Panc1 (cell line): ENCODE results near the gene SLC2A4. TPM values are rescaled to one million over a fixed set of nuclear protein-coding genes. Genes with fewer than 3 reads are reported as not detected.
A peak's percentile ranks its signal among the peaks of the same experiment; 100 is the strongest.

ENCODE experiments used
- ATAC-seq: fragments of 200-7000 bp; cut with Tn5 transposase; 2 replicates; pipeline ENCODE4 v1.9.1; 2020; ENCODE audit warnings: mild to moderate bottlenecking, moderate library complexity
- Bru-seq: library from RNA; stranded (reverse); fragments of 400-500 nt; gene quantifications from one replicate; lab custom pipeline; 2021; lab: Mats Ljungman, UMichigan
- BruChase-seq, 2 experiments: library from RNA; stranded (reverse); fragments of 400-500 nt; gene quantifications; one replicate each; lab custom pipeline; 2021; lab: Mats Ljungman, UMichigan
- BruUV-seq: library from RNA; stranded (reverse); fragments of 400-500 nt; replicated peaks from 2 replicates; lab custom pipeline; 2021; lab: Mats Ljungman, UMichigan
- CTCF ChIA-PET: fragments of 300-600 bp; sonication (Branson Sonifier 250); formaldehyde crosslinking; loops from one replicate; lab custom pipeline; 2022; ENCODE audit warnings: antibody characterized with exemption; lab: Charles Lee
- POLR2A ChIA-PET: fragments of 300-600 bp; sonication (Branson Sonifier 250); formaldehyde crosslinking; loops from one replicate; lab custom pipeline; 2022; ENCODE audit warnings: antibody characterized with exemption; lab: Charles Lee
- DNase-seq: peaks from one replicate; pipeline ENCODE4 v3.0.0-alpha.2; 2010; ENCODE audit warnings: low read depth, low spot score
- H3K27ac ChIP-seq: 2 replicates; pipeline ENCODE4 v1.5.1; 2011; ENCODE audit warnings: mild to moderate bottlenecking, low read length, inconsistent platforms
- H3K27me3 ChIP-seq: fragments of 200-500 bp; sonication (Bioruptor generic); 2 replicates; pipeline ENCODE4 v1.6.0; 2014; ENCODE audit warnings: low read length, inconsistent platforms; ENCODE audit not compliant: control insufficient read depth, insufficient read depth
- H3K36me3 ChIP-seq: fragments of 200-500 bp; sonication (Bioruptor generic); 2 replicates; pipeline ENCODE4 v1.5.1; 2014; ENCODE audit warnings: inconsistent platforms, mild to moderate bottlenecking, low read length, moderate library complexity; ENCODE audit not compliant: control insufficient read depth, insufficient read depth
- H3K4me1 ChIP-seq: 2 replicates; pipeline ENCODE4 v1.5.1; 2011; ENCODE audit warnings: inconsistent platforms, mild to moderate bottlenecking, low read length, moderate library complexity; ENCODE audit not compliant: control insufficient read depth, insufficient read depth
- H3K4me3 ChIP-seq, 2 experiments: 2 replicates each; pipeline ENCODE4 v1.5.1; 2011 to 2012; ENCODE audit warnings: low read depth in 2 of 2, low read length in 2 of 2, mild to moderate bottlenecking in 2 of 2, inconsistent platforms in 1 of 2, moderate library complexity in 1 of 2
- H3K9me3 ChIP-seq: fragments of 200-500 bp; sonication (Bioruptor generic); 2 replicates; pipeline ENCODE4 v1.5.1; 2014; ENCODE audit warnings: low read depth, mild to moderate bottlenecking, inconsistent platforms, low read length, moderate library complexity; ENCODE audit not compliant: control insufficient read depth, insufficient read depth
- POLR2AphosphoS5 ChIP-seq: IDR thresholded peaks from 2 replicates; pipeline ENCODE4 v1.6.1; 2012; ENCODE audit warnings: mild to moderate bottlenecking, low read depth, low read length, moderate library complexity
- SIN3A ChIP-seq: IDR thresholded peaks from 2 replicates; pipeline ENCODE4 v1.6.1; 2012; ENCODE audit warnings: low read depth, mild to moderate bottlenecking, low read length, moderate library complexity, borderline replicate concordance; ENCODE audit not compliant: insufficient read depth
- TCF7L2 ChIP-seq: IDR thresholded peaks from 2 replicates; pipeline ENCODE4 v1.6.1; 2011; ENCODE audit warnings: mild to moderate bottlenecking, low read depth, low read length, inconsistent platforms
- in situ Hi-C: cut with HindIII; loops from 2 replicates; pipeline ENCODE4 v1.10.0; 2016; ENCODE audit warnings: low sequenced_read_pairs, low pct_unique_long_range_greater_than_20kb
- intact Hi-C: fragments of 100-400 bp; cut with micrococcal nuclease; formaldehyde crosslinking; loops from one replicate; pipeline ENCODE4 v1.10.0; 2022; ENCODE audit not compliant: unreplicated experiment
- long read RNA-seq: library from polyadenylated mRNA; unstranded; transcript quantifications from one replicate; pipeline ENCODE4 v2.0.0, GENCODE V29; 2021; ENCODE audit not compliant: unreplicated experiment
- polyA plus RNA-seq: library from polyadenylated mRNA; unstranded; fragments of >200 nt; gene quantifications from one replicate; pipeline ENCODE4 v1.2.1, GENCODE V29; 2012; ENCODE audit warnings: missing spikeins; ENCODE audit not compliant: insufficient read length
- total RNA-seq: library from RNA; stranded (reverse); gene quantifications from one replicate; pipeline ENCODE4 v1.2.1, GENCODE V29; 2021; ENCODE audit not compliant: unreplicated experiment
- TF ChIP-seq, protein P1 (sequence below), 2 experiments: IDR thresholded peaks; 2 replicates each; pipeline ENCODE4 v1.6.1; 2011 to 2012; ENCODE audit warnings: low read depth in 2 of 2, control low read depth in 1 of 2, low read length in 1 of 2, mild to moderate bottlenecking in 1 of 2, moderate library complexity in 1 of 2; ENCODE audit not compliant: insufficient read depth in 1 of 2
- TF ChIP-seq, protein P2 (sequence below): fragments of 450-650 bp; IDR thresholded peaks from 2 replicates; pipeline ENCODE4 v1.5.1; 2017; ENCODE audit warnings: mild to moderate bottlenecking

The SLC2A4 gene
- total RNA-seq = 0.31 TPM
- 0.38 TPM for polyA plus RNA-seq
- Bru-seq, nascent RNA = percentile 19 among the genes with signal in this experiment
- BruChase-seq, experiment 1, labeled RNA remaining after a 2-hour chase = percentile 29 among the genes with signal in this experiment
- percentile 24 among the genes with signal in this experiment for BruChase-seq, experiment 2, labeled RNA remaining after a 6-hour chase
- long read RNA-seq, partial matches to known transcripts = 0 of 1 reads
- long read RNA-seq, other reads (novel, unspliced or antisense) = 0 of 1 reads

DNA sequence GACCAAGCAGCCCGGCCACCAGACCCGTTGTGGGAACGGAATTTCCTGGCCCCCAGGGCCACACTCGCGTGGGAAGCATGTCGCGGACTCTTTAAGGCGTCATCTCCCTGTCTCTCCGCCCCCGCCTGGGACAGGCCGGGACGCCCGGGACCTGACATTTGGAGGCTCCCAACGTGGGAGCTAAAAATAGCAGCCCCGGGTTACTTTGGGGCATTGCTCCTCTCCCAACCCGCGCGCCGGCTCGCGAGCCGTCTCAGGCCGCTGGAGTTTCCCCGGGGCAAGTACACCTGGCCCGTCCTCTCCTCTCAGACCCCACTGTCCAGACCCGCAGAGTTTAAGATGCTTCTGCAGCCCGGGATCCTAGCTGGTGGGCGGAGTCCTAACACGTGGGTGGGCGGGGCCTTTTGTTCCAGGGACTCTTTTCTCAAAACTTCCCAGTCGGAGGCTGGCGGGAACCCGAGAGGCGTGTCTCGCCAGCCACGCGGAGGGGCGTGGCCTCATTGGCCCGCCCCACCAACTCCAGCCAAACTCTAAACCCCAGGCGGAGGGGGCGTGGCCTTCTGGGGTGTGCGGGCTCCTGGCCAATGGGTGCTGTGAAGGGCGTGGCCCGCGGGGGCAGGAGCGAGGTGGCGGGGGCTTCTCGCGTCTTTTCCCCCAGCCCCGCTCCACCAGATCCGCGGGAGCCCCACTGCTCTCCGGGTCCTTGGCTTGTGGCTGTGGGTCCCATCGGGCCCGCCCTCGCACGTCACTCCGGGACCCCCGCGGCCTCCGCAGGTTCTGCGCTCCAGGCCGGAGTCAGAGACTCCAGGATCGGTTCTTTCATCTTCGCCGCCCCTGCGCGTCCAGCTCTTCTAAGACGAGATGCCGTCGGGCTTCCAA lies at the start of gene SLC2A4:
Gene SLC2A4 (plus strand): TSS at position 645 of the 879 bp plus-strand sequence. CDS start 217 bp downstream, at position 862.
- CTCF ChIA-PET = interaction anchor here (0.7 to 1.8 kb wide), 3 partner anchors 15 to 90 kb away, joined by 4 to 13 read pairs (median 11); no protein-coding TSS in a partner anchor
- POLR2A ChIA-PET = interaction anchor here (1.0 kb wide), 1 partner anchor 32 kb away, joined by 3 read pairs; no protein-coding TSS in a partner anchor
- peak; percentile 89 for DNase-seq
- Histone ChIP-seq H3K4me3 (peak within 1 kb of the TSS; percentile 46 to 64), H3K4me1 (no peaks in the 10 kb centered on the region), H3K27ac (peak within 1 kb of the TSS; percentile 63; the same call in 1 of the 2 replicates), H3K36me3 (no peaks in the 10 kb centered on the region), H3K9me3 (no peaks in the 10 kb centered on the region), H3K27me3 (no peaks in the 10 kb centered on the region)
- in situ Hi-C loops = no loop called here
- no TSS peak for BruUV-seq
- intact Hi-C loops = loop anchor here (2.0 kb wide), 1 partner anchor 15 kb away; no protein-coding TSS in a partner anchor
- TF ChIP-seq SIN3A = 0 out of 2 replicates have a peak, but pooled peaks have one; percentile 50
- peak; percentile 80; the same call in 1 of the 2 replicates for TF ChIP-seq TCF7L2
- TF ChIP-seq, protein P1, sequence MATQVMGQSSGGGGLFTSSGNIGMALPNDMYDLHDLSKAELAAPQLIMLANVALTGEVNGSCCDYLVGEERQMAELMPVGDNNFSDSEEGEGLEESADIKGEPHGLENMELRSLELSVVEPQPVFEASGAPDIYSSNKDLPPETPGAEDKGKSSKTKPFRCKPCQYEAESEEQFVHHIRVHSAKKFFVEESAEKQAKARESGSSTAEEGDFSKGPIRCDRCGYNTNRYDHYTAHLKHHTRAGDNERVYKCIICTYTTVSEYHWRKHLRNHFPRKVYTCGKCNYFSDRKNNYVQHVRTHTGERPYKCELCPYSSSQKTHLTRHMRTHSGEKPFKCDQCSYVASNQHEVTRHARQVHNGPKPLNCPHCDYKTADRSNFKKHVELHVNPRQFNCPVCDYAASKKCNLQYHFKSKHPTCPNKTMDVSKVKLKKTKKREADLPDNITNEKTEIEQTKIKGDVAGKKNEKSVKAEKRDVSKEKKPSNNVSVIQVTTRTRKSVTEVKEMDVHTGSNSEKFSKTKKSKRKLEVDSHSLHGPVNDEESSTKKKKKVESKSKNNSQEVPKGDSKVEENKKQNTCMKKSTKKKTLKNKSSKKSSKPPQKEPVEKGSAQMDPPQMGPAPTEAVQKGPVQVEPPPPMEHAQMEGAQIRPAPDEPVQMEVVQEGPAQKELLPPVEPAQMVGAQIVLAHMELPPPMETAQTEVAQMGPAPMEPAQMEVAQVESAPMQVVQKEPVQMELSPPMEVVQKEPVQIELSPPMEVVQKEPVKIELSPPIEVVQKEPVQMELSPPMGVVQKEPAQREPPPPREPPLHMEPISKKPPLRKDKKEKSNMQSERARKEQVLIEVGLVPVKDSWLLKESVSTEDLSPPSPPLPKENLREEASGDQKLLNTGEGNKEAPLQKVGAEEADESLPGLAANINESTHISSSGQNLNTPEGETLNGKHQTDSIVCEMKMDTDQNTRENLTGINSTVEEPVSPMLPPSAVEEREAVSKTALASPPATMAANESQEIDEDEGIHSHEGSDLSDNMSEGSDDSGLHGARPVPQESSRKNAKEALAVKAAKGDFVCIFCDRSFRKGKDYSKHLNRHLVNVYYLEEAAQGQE (IDR thresholded peaks at IDR 0.05; ENCODE audit: insufficient read depth in 1 of 2, low read depth in 2 of 2, low read length in 1 of 2) = no peak
- ATAC-seq = peak; percentile 79

DNA sequence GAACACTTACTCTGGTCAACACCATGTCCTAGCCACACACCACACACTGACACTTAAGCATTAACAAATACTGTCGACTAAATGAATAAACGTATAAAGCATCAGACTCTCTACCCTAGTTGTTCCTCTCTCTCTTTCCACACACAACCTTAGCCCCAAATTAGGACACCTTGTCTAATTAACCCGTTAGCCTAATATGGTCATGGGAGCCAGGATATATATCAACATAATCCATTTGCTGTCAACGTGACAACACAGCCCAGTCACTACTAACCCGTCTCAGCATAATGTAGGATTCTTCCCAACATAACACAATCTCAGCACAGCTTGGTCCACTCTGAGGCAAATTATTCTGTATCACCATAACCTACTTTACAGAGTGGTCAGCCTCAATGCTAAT lies 49.4 kb upstream of the SLC2A4 start:
- ChIA-PET CTCF (no interaction called here), POLR2A (no interaction called here)
- peaks cover 2% of the 10 kb centered on the region for H3K36me3 ChIP-seq
- intact Hi-C loops = no loop called here
- in situ Hi-C loops = no loop called here
- TSS peak; percentile 63 for BruUV-seq
- H3K27me3 ChIP-seq = no peaks in the 10 kb centered on the region
- no peak for TF ChIP-seq POLR2AphosphoS5
- no peak for TF ChIP-seq SIN3A
- no peak for TF ChIP-seq TCF7L2
- TF ChIP-seq, protein P1 (IDR thresholded peaks at IDR 0.05; ENCODE audit: insufficient read depth in 1 of 2, low read depth in 2 of 2, low read length in 1 of 2) = no peak
- TF ChIP-seq, protein P2, sequence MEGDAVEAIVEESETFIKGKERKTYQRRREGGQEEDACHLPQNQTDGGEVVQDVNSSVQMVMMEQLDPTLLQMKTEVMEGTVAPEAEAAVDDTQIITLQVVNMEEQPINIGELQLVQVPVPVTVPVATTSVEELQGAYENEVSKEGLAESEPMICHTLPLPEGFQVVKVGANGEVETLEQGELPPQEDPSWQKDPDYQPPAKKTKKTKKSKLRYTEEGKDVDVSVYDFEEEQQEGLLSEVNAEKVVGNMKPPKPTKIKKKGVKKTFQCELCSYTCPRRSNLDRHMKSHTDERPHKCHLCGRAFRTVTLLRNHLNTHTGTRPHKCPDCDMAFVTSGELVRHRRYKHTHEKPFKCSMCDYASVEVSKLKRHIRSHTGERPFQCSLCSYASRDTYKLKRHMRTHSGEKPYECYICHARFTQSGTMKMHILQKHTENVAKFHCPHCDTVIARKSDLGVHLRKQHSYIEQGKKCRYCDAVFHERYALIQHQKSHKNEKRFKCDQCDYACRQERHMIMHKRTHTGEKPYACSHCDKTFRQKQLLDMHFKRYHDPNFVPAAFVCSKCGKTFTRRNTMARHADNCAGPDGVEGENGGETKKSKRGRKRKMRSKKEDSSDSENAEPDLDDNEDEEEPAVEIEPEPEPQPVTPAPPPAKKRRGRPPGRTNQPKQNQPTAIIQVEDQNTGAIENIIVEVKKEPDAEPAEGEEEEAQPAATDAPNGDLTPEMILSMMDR = no peak
- ATAC-seq = no peak
- peak overlapping the region; percentile 87 to 92 for H3K4me3 ChIP-seq
- H3K4me1 ChIP-seq = peaks cover 35% of the 10 kb centered on the region
- no peaks in the 10 kb centered on the region for H3K9me3 ChIP-seq
- no peak for DNase-seq
- peak overlapping the region; percentile 42; the same call in 1 of the 2 replicates for H3K27ac ChIP-seq
